Measurements from ENCODE around the gene GSC2. TPM values are rescaled to one million over a fixed set of nuclear protein-coding genes. Genes with fewer than 3 reads are reported as not detected.
A peak's percentile ranks its signal among the peaks of the same experiment; 100 is the strongest.

GSC2 gene
- total RNA-seq, 2 donors from 2014 or later, result not detected

DNA sequence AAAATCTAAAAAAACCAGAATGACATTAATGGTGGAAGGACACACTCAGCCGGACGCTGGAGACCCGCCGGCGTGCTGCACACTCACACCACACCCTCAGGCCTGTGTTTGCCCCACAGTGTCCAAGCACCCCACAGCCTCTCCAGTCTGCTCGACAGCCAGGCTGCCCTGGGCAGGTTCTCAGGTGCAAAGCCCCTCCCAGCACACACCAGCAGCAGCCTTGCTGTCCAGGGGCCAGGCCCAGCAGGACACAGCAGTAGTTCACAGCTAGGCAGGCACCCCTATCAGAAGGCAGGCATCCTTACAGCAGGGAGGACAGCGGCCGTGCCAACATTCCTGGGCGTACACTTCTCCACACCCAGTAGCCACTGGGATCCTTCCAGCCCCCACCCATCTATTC is 30.1 kb upstream of the GSC2 start:
- no peaks in the 10 kb centered on the region for H3K27me3 ChIP-seq
- peaks cover 15% of the 10 kb centered on the region for H3K4me1 ChIP-seq
- H3K4me3 ChIP-seq, result no peak overlapping the region
- peak overlapping the region in 1 of 2 donors; percentile 62 for H3K9ac ChIP-seq (ENCODE audit: low read depth in 2 of 2, low read length in 2 of 2)
- no peaks in the 10 kb centered on the region for H3K36me3 ChIP-seq
- H3K27ac ChIP-seq, result peak overlapping the region; percentile 74
- intact Hi-C loops (cut with DNase I), result loop anchor here (10.0 kb wide), 2 partner anchors 115 to 295 kb away; partner anchors contain the start of genes CDC45, CLTCL1 and UFD1
- no peaks in the 10 kb centered on the region for H3K9me3 ChIP-seq
- TF ChIP-seq, protein P1, sequence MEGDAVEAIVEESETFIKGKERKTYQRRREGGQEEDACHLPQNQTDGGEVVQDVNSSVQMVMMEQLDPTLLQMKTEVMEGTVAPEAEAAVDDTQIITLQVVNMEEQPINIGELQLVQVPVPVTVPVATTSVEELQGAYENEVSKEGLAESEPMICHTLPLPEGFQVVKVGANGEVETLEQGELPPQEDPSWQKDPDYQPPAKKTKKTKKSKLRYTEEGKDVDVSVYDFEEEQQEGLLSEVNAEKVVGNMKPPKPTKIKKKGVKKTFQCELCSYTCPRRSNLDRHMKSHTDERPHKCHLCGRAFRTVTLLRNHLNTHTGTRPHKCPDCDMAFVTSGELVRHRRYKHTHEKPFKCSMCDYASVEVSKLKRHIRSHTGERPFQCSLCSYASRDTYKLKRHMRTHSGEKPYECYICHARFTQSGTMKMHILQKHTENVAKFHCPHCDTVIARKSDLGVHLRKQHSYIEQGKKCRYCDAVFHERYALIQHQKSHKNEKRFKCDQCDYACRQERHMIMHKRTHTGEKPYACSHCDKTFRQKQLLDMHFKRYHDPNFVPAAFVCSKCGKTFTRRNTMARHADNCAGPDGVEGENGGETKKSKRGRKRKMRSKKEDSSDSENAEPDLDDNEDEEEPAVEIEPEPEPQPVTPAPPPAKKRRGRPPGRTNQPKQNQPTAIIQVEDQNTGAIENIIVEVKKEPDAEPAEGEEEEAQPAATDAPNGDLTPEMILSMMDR (IDR thresholded peaks at IDR 0.05), result no peak
- no peak for DNase-seq

DNA sequence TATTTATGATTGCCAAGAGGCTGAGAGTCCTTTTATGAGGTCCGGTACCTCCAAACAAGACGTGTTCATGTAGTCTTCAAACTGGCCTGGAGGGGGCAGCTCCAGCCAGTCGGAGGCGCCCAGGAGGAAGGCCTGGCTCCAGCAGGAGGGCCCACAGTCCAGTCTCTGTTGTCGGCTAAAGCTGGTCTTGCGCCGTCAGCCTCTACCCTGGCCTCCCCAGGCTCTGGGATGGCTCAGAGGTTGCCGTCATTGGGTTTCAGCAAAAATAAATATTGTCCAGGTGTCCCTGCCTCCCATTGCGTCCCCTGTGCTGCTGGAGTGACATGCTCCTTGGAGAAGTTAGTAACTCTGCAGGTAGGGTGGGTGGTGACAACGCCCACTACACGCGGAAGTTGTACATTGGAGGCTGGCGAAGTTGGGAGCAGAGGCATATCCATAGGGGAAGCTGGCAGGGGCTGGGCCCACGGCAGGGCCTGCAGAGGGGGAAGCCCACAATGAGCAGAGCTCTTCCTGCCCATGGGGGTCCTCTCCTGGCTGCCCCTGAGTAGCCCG is 29.5 kb upstream of the GSC2 start:
- TF ChIP-seq, protein P1 (IDR thresholded peaks at IDR 0.05), result peak; percentile 69
- DNase-seq, result peak; percentile 85
- Histone ChIP-seq H3K27me3 (no peaks in the 10 kb centered on the region), H3K36me3 (no peaks in the 10 kb centered on the region), H3K4me1 (peaks cover 15% of the 10 kb centered on the region), H3K9me3 (no peaks in the 10 kb centered on the region), H3K4me3 (peak overlapping the region; percentile 69), H3K9ac (ENCODE audit: low read depth in 2 of 2, low read length in 2 of 2) (peak overlapping the region; percentile 53 to 62), H3K27ac (peak overlapping the region; percentile 74)
- intact Hi-C loops (cut with DNase I), result loop anchor here (10.0 kb wide), 2 partner anchors 115 to 295 kb away; partner anchors contain the start of genes CDC45, CLTCL1 and UFD1

DNA sequence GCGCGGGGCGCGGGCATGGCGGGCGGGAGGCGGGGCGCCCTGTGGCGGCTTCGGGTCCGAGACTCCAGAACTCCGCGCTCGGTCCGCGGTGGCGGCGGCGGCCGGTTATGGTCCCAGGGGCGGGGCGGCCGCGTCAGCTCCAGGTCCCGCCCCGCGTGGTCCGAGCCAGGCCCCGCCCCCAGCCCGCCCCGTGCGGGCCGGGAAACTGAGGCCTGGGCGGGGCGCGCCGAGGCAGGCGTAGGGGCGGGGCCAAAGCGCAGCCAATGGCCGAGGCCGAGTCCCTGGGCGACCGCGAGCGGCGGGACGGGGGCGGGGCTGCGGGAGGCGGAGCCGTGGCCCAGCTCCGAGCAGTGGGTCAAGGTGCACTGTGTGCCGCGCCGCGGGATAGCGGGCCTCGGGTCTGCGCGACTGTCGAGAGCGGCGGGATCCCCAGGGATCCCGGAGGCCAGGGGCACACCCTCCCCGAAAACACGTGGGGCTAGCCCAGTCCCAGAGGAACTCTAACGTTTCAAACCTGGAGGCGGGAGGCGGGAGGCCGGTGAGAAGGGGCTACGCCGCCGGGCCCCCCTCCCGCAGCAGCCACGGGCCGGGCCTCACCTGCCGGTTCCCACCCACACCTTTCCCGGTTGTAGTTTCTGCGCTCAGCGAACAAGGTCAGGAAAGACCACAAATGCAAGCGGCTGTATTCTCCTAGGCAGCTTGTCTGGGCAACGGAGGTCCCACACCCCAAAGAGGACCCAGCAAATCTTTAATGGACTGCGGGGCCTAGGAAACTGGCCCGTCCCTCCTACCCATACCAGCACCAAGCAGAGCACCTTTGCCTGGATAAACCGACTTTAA is 28.8 kb upstream of the GSC2 start, which contains the start of gene SLC25A1:
Gene SLC25A1 (minus strand): TSS at position 80 of the 840 bp plus-strand sequence. CDS start 63 bp downstream, at position 17.
- intact Hi-C loops (cut with DNase I), result no loop called here
- TF ChIP-seq, protein P1 (IDR thresholded peaks at IDR 0.05), result no peak
- Histone ChIP-seq H3K27me3 (no peaks in the 10 kb centered on the region), H3K36me3 (no peaks in the 10 kb centered on the region), H3K4me3 (peak within 1 kb of the TSS; percentile 69), H3K9ac (ENCODE audit: low read depth in 2 of 2, low read length in 2 of 2) (peak within 1 kb of the TSS; percentile 77 to 94), H3K4me1 (peaks cover 15% of the 10 kb centered on the region), H3K9me3 (no peaks in the 10 kb centered on the region), H3K27ac (peak within 1 kb of the TSS; percentile 76)
- peak; percentile 94 for DNase-seq

DNA sequence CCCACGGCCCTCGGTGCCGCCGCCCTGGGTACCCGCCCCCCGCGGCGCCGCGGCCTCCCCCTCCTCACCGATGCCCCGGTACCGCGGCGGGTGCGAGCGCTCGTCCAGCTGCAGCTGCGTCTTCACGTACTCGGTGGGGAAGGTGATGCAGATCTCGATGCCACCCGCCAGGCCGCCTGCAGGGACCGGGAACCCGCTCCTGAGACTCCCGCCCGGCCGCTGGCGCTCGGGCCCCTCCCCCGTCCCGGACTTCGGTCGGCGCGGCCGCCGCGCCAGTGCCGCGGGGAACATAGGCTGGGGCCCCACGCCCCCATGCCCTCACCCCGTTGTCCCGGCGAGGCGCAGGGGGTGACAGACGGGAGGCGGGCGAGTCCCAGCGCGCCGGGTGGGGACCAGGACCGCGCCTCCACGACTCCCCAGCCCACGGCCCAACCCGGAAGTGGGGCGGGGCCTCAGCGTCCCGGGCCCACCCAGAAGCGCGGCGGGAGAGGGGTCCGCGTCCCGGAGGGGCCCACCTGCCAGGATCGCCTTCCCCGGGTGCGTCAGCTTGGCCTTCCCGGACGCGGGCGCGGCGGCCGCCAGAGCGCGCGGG is 28.1 kb upstream of the GSC2 start:
- H3K27me3 ChIP-seq, result no peaks in the 10 kb centered on the region
- intact Hi-C loops (cut with DNase I), result no loop called here
- DNase-seq, result peak; percentile 62
- TF ChIP-seq, protein P1 (IDR thresholded peaks at IDR 0.05), result no peak
- peak overlapping the region; percentile 76 for H3K27ac ChIP-seq
- no peaks in the 10 kb centered on the region for H3K36me3 ChIP-seq
- H3K4me1 ChIP-seq, result peaks cover 18% of the 10 kb centered on the region
- H3K9me3 ChIP-seq, result no peaks in the 10 kb centered on the region
- H3K4me3 ChIP-seq, result peak overlapping the region; percentile 69
- H3K9ac ChIP-seq (ENCODE audit: low read depth in 2 of 2, low read length in 2 of 2), result peak overlapping the region; percentile 77 to 94
